Ectodermal cell (in vitro differentiated cells): Measurements from ENCODE around the gene TASP1.
"Not testable (repeated sequence)": the region's sequence is repeated elsewhere in the genome, so short reads cannot be mapped to it uniquely, and the experiment has no call there.

Experiments
- H3K27ac ChIP-seq: 2 replicates; pipeline ENCODE4 v1.7.0; 2013; ENCODE audit warnings: mild to moderate bottlenecking, low read depth, low read length; ENCODE audit not compliant: insufficient read depth, poor library complexity, severe bottlenecking
- H3K27me3 ChIP-seq: 2 replicates; pipeline ENCODE4 v1.7.0; 2013; ENCODE audit warnings: mild to moderate bottlenecking, low read length; ENCODE audit not compliant: insufficient read depth, control insufficient read depth, poor library complexity, severe bottlenecking
- H3K36me3 ChIP-seq: one replicate; pipeline ENCODE4 v1.7.0; 2013; ENCODE audit warnings: low read length; ENCODE audit not compliant: control insufficient read depth, insufficient read depth
- H3K4me1 ChIP-seq: one replicate; pipeline ENCODE4 v1.7.0; 2013; ENCODE audit warnings: low read length; ENCODE audit not compliant: control insufficient read depth, insufficient read depth
- H3K4me3 ChIP-seq: 2 replicates; pipeline ENCODE4 v1.7.0; 2013; ENCODE audit warnings: low read depth, low read length, control low read depth; ENCODE audit not compliant: insufficient read depth
- H3K9me3 ChIP-seq: 2 replicates; pipeline ENCODE4 v1.7.0; 2013; ENCODE audit warnings: mild to moderate bottlenecking, low read length, moderate library complexity; ENCODE audit not compliant: control insufficient read depth
- WGBS, 2 experiments: methylation state at CpG; one replicate each; pipeline ENCODE4 v1.1.7; 2013; ENCODE audit warnings: missing lambda C conversion rate in 2 of 2; 5-methylcytosine and 5-hydroxymethylcytosine counted together

The TASP1 gene

DNA sequence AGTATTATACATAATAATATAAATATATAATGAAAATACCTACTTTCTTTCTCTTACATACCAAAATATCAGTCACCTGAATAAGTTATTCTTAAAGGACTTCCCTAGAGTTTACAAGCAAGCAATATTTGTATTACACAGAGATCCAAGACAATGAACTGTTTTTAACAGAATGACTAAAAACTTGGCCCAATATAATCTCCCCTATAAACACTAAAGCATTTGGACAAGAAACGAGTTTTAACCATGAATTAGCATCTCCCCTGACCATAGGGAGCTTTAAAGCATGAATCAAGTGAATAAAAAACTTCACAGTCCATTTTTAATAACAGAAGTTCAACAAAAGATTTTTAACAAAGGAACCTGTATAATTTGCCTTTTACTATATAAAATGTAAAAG lies 20.3 kb downstream of the TASP1 start:
- not testable (repeated sequence) for H3K27me3 ChIP-seq, H3K27ac ChIP-seq, H3K36me3 ChIP-seq, H3K4me1 ChIP-seq, H3K4me3 ChIP-seq, H3K9me3 ChIP-seq
- WGBS, 2 experiments: 88 to 92% methylated on average over 1 of the region's 1 CpG

GRCh38 chr20:13617585-13617984 lies 21.1 kb downstream of the TASP1 start:
- not testable (repeated sequence) for H3K9me3 ChIP-seq, H3K27ac ChIP-seq, H3K36me3 ChIP-seq, H3K4me3 ChIP-seq, H3K27me3 ChIP-seq, H3K4me1 ChIP-seq
- no CpG with 5 or more reads among the region's 2 CpGs for WGBS, 2 experiments

GRCh38 chr20:13616713-13617112 lies 22.0 kb downstream of the TASP1 start:
- H3K27ac ChIP-seq, H3K4me1 ChIP-seq, H3K4me3 ChIP-seq, H3K9me3 ChIP-seq, H3K27me3 ChIP-seq, H3K36me3 ChIP-seq: not testable (repeated sequence)
- WGBS, 2 experiments: 50 to 77% methylated on average over 1 to 2 of the region's 2 CpGs

DNA sequence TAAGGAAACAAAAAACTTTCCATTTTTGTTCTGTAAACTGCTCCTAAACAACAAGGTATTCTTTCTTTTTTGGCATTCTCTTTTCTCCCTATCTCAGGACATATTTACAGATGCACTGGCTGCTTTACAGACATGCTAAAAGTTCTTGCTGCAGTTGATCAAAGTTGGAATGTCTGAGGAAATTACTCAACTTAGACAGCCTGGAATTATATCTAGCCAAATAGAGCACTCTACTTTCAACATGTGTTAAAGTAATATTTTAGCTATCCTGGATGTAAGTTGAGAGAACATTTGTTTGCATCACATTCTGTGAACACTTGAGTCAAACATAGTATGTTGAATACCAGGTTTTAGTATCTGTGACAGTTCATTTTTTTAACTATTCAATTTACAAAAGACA lies 24.8 kb downstream of the TASP1 start:
- no peak overlapping the region for H3K27ac ChIP-seq
- H3K27me3 ChIP-seq: no peaks in the 10 kb centered on the region
- H3K9me3 ChIP-seq: no peaks in the 10 kb centered on the region
- H3K36me3 ChIP-seq: no peaks in the 10 kb centered on the region
- H3K4me3 ChIP-seq: no peak overlapping the region
- no peaks in the 10 kb centered on the region for H3K4me1 ChIP-seq

GRCh38 chr20:13611611-13612125 lies 27.1 kb downstream of the TASP1 start:
- no peaks in the 10 kb centered on the region for H3K9me3 ChIP-seq
- H3K4me1 ChIP-seq: no peaks in the 10 kb centered on the region
- H3K27ac ChIP-seq: no peak overlapping the region
- no peak overlapping the region for H3K4me3 ChIP-seq
- WGBS, 2 experiments: 93 to 100% methylated on average over 2 of the region's 2 CpGs
- no peaks in the 10 kb centered on the region for H3K36me3 ChIP-seq
- H3K27me3 ChIP-seq: no peaks in the 10 kb centered on the region

GRCh38 chr20:13610184-13610583 lies 28.5 kb downstream of the TASP1 start:
- no peaks in the 10 kb centered on the region for H3K4me1 ChIP-seq
- WGBS, 2 experiments: 36 to 64% methylated on average over 1 to 2 of the region's 2 CpGs
- H3K9me3 ChIP-seq: no peaks in the 10 kb centered on the region
- H3K4me3 ChIP-seq: no peak overlapping the region
- no peak overlapping the region for H3K27ac ChIP-seq
- no peaks in the 10 kb centered on the region for H3K27me3 ChIP-seq
- no peaks in the 10 kb centered on the region for H3K36me3 ChIP-seq

DNA sequence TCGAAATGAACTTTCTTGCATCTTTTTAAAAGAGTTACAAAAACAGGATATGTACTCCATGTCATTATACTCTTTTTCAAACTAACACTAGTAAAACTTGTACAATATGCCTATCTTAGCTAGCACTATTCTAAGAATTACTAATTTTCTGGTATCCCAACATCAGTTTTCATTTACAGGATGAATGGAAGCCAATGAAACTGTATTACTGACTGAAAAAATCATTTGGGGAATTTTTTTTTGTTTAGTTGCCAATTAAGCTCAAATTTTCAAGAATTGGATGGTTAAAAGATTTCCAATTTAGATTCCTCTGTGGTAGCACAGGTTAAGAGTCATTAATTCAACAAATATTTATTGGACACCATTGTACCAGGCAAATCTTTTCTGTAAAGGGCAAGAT lies 30.7 kb downstream of the TASP1 start:
- WGBS, 2 experiments: 90 to 92% methylated on average over 1 of the region's 1 CpG

GRCh38 chr20:13593423-13593822 lies 45.3 kb downstream of the TASP1 start:
- H3K36me3 ChIP-seq, H3K9me3 ChIP-seq, H3K4me3 ChIP-seq, H3K27ac ChIP-seq, H3K4me1 ChIP-seq, H3K27me3 ChIP-seq: not testable (repeated sequence)
- 87 to 88% methylated on average over 11 of the region's 11 CpGs for WGBS, 2 experiments

More for the DNA sequence above, 30.7 kb downstream of the TASP1 start:
- no peaks in the 10 kb centered on the region for H3K36me3 ChIP-seq
- H3K27me3 ChIP-seq: no peaks in the 10 kb centered on the region
- H3K4me3 ChIP-seq: no peak overlapping the region
- no peaks in the 10 kb centered on the region for H3K9me3 ChIP-seq
- no peaks in the 10 kb centered on the region for H3K4me1 ChIP-seq
- H3K27ac ChIP-seq: no peak overlapping the region

GRCh38 chr20:13588049-13588448 lies 50.7 kb downstream of the TASP1 start:
- 75 to 100% methylated on average over 1 to 2 of the region's 2 CpGs for WGBS, 2 experiments
- Histone ChIP-seq H3K4me3 (no peak overlapping the region), H3K4me1 (no peaks in the 10 kb centered on the region), H3K36me3 (no peaks in the 10 kb centered on the region), H3K27ac (no peak overlapping the region), H3K27me3 (no peaks in the 10 kb centered on the region), H3K9me3 (peaks cover 2% of the 10 kb centered on the region)

DNA sequence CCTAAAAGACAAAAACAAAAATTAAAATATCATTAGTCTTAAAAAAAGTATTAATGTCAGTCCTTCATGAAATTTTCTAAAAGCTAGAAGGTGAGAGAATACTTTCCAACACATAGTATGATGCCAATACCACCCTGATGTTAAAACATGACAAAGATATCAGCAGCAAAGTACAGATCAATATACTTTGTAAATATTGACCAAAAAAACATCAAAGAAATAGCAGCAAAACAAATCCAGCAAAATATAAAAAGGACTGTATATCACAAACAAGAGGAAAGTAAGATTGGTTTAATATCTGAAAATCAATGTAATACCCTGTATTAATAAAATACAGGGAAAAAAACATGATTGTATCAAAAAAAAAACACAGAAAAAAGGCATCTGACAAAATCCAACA lies 51.4 kb downstream of the TASP1 start:
- H3K4me1 ChIP-seq: no peaks in the 10 kb centered on the region
- H3K27ac ChIP-seq: no peak overlapping the region
- H3K9me3 ChIP-seq: peaks cover 2% of the 10 kb centered on the region
- no peaks in the 10 kb centered on the region for H3K36me3 ChIP-seq
- H3K27me3 ChIP-seq: no peaks in the 10 kb centered on the region
- H3K4me3 ChIP-seq: no peak overlapping the region

DNA sequence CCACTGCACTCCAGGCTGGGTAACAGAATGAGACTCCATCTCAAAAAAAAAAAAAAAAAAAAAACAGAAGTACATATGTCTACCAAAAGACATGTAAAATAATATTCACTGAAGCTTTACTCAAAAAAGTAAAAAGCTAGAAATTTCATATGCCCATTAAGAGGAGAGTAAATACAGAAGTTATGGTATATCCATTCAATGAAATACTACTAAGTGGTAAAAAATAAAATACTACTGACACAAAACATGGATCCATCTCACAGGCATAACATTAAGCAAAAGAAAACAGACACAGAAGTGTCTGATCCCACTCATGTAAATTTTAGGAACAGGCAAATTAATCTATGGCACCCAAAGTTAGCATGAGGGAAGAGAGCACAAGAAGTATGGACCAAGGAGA lies 52.6 kb downstream of the TASP1 start:
- Histone ChIP-seq H3K4me1 (no peaks in the 10 kb centered on the region), H3K4me3 (no peak overlapping the region)

More for the DNA sequence above, 52.6 kb downstream of the TASP1 start:
- H3K36me3 ChIP-seq: no peaks in the 10 kb centered on the region
- no peak overlapping the region for H3K27ac ChIP-seq
- H3K9me3 ChIP-seq: peaks cover 2% of the 10 kb centered on the region
- H3K27me3 ChIP-seq: no peaks in the 10 kb centered on the region
